Upper lobe of right lung (tissue), 1 donor: ENCODE results near the gene NCK2. TPM values are rescaled to one million over a fixed set of nuclear protein-coding genes. Genes with fewer than 3 reads are reported as not detected.

Experiments used
- ATAC-seq: fragments of 200-7000 bp; cut with Tn5 transposase; one replicate; pipeline ENCODE4 v1.9.1; 2020; ENCODE audit warnings: mild to moderate bottlenecking, moderate library complexity
- DNase-seq: peaks from one replicate; pipeline ENCODE4 v3.0.0-alpha.2; 2020
- H3K27ac ChIP-seq: fragments of 200-600 bp; one replicate; pipeline ENCODE4 v1.8.0; 2022
- H3K27me3 ChIP-seq: fragments of 200-600 bp; one replicate; pipeline ENCODE4 v1.8.0; 2022; ENCODE audit warnings: mild to moderate bottlenecking
- H3K36me3 ChIP-seq: fragments of 200-600 bp; one replicate; pipeline ENCODE4 v1.8.0; 2022
- H3K4me1 ChIP-seq: fragments of 200-600 bp; one replicate; pipeline ENCODE4 v1.8.0; 2022
- H3K4me3 ChIP-seq: fragments of 200-600 bp; one replicate; pipeline ENCODE4 v1.8.0; 2022; ENCODE audit warnings: mild to moderate bottlenecking
- H3K9me3 ChIP-seq: fragments of 200-600 bp; one replicate; pipeline ENCODE4 v1.8.0; 2022
- intact Hi-C: fragments of 100-400 bp; cut with DNase I; formaldehyde crosslinking; loops from one replicate; pipeline ENCODE4 v1.11.0; 2022
- total RNA-seq: library from RNA; stranded (reverse); fragmentation: NEBNext Ultra II Directional; extraction: Animal tissue kit (Norgen Biotek cat#: 25700); gene quantifications from one replicate; pipeline ENCODE4 v1.2.1, GENCODE V29; 2021
- TF ChIP-seq, protein P1 (sequence below): fragments of 200-600 bp; IDR thresholded peaks from one replicate; pipeline ENCODE4 v1.8.0; 2022; ENCODE audit warnings: antibody characterized with exemption
- donor health status: DM: no; HTN: yes; CAD: no; lungs with severe emphysema.

Gene NCK2
- total RNA-seq, 1 donor from 2014 or later = 49.7 TPM

DNA sequence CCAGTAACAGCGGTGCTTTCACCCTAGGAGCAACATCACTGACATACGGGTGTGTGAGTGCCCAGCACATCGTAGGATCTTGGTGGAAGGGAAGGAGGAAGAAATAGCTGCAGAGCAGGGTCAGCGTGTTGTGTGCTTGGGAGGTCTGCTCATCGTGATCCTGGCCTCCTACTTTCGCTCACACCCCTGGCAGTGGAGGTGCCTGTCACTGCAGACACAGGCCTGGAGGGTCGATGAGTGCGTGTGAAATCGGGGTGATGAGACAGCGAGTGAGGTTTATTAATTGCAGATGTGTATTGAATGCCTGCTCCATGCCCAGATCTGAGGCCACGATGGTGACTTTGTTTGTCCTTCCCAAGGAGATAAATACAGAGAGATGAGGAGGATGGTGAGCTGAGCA, 126.1 kb downstream of the NCK2 start:
- intact Hi-C loops = no loop called here

DNA sequence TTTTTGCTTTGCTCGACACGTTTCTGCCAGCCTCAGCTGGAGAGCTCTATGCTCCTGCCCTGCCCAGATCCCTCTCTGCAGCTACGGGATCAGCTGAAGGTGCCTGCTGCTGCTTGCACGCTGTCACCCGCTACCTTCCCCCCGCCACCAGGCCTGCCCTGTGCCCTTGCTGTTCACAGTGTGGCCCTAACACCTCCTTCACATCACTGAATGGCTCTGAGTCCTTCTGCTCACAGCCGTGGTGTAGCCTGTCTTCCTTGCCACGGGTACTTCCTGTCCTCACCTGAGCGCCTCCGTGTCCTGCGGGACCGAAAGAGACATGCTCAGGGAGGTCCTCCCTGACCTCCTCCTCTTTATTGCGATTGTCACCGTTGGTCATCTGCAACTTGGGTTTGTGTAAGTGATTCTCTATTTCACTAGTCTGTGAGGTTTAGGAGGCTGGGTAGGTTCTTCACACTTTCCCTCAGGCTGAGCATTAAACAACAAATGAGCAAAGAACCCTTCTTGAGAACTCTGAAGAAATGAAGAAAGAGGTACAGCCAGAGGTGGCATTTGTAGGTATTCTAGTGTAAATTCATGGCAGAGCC, 127.5 kb downstream of the NCK2 start:
- Histone ChIP-seq H3K9me3 (no peaks in the 10 kb centered on the region), H3K4me3 (no peak overlapping the region), H3K27ac (no peak overlapping the region), H3K36me3 (no peaks in the 10 kb centered on the region), H3K4me1 (peaks cover 35% of the 10 kb centered on the region), H3K27me3 (no peaks in the 10 kb centered on the region)
- DNase-seq = no peak
- ATAC-seq = no peak
- intact Hi-C loops = no loop called here
- TF ChIP-seq, protein P1, sequence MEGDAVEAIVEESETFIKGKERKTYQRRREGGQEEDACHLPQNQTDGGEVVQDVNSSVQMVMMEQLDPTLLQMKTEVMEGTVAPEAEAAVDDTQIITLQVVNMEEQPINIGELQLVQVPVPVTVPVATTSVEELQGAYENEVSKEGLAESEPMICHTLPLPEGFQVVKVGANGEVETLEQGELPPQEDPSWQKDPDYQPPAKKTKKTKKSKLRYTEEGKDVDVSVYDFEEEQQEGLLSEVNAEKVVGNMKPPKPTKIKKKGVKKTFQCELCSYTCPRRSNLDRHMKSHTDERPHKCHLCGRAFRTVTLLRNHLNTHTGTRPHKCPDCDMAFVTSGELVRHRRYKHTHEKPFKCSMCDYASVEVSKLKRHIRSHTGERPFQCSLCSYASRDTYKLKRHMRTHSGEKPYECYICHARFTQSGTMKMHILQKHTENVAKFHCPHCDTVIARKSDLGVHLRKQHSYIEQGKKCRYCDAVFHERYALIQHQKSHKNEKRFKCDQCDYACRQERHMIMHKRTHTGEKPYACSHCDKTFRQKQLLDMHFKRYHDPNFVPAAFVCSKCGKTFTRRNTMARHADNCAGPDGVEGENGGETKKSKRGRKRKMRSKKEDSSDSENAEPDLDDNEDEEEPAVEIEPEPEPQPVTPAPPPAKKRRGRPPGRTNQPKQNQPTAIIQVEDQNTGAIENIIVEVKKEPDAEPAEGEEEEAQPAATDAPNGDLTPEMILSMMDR = no peak

More for the DNA sequence above, 126.1 kb downstream of the NCK2 start:
- no peak for DNase-seq
- Histone ChIP-seq H3K4me1 (peaks cover 35% of the 10 kb centered on the region), H3K4me3 (no peak overlapping the region), H3K36me3 (no peaks in the 10 kb centered on the region), H3K27me3 (no peaks in the 10 kb centered on the region), H3K27ac (no peak overlapping the region), H3K9me3 (no peaks in the 10 kb centered on the region)
- TF ChIP-seq, protein P1 = no peak
- no peak for ATAC-seq

DNA sequence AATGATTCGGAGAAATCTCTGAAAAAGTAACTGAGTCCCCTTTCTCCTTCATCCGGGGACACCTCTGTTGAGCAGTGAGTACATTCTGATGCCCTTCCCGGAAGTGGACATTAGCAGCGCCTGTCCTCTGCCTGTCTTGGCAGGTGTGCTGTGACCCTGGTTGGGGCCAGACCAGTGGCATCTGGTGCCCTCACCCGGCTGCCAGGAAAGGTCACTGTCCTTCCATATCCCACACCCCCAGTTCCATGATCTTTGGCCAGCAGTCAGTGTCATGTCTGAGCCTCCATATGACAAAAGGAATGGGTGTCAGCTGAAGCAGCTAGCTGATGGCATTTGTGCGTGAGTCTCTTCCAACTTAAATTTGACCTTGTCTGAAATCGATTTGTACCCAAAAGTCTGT, 128.1 kb downstream of the NCK2 start:
- intact Hi-C loops = no loop called here
- no peaks in the 10 kb centered on the region for H3K9me3 ChIP-seq
- no peak for DNase-seq

DNA sequence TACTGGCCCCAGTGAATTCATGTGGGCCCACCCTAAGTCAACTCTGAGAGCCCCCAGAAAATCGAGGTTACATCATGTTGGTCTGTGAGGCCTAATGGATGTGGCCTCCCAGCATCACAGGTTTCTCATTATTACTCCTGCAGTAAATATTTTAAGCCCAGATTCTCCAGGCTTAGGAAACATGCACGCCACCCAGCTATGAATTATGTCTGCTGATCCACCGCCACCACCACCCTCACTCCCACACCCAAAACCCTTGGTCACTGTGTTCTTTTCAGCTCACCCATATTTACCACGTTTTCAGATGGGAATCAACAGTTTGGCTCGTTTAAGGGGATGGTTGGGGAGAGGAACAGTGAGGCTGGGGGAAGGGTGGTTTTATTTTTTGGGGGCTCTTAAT, 128.6 kb downstream of the NCK2 start:
- H3K27ac ChIP-seq = peak overlapping the region; percentile 3
- ATAC-seq (no peak), DNase-seq (no peak)
- no peaks in the 10 kb centered on the region for H3K9me3 ChIP-seq
- no peak overlapping the region for H3K4me3 ChIP-seq
- peaks cover 27% of the 10 kb centered on the region for H3K4me1 ChIP-seq
- no peaks in the 10 kb centered on the region for H3K27me3 ChIP-seq
- no peaks in the 10 kb centered on the region for H3K36me3 ChIP-seq
- TF ChIP-seq, protein P1 = no peak
- intact Hi-C loops = no loop called here

More for the DNA sequence above, 128.1 kb downstream of the NCK2 start:
- TF ChIP-seq, protein P1 = no peak
- ATAC-seq = no peak
- peaks cover 32% of the 10 kb centered on the region for H3K4me1 ChIP-seq
- H3K27me3 ChIP-seq = no peaks in the 10 kb centered on the region
- no peaks in the 10 kb centered on the region for H3K36me3 ChIP-seq
- no peak overlapping the region for H3K4me3 ChIP-seq
- H3K27ac ChIP-seq = peak overlapping the region; percentile 3

DNA sequence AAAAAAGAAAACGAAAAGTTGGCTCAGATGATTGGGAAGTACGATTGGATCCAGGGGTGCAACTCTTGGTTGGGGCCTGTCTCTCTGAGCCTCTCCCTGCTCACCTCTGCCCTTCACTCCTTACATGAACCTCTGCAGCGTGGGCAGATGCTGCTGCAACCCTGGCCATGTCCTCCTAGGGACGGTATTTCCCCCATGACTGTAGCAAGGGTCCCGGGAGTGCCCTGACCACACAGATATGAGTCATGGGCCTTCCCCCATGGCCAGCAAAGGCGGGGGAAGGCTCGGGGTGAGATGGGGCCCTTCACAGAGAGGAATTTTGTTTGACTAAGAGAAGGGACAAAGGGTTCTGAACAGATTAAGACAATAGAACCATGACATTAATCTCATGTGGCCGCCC, 129.0 kb downstream of the NCK2 start:
- Histone ChIP-seq H3K27me3 (no peaks in the 10 kb centered on the region), H3K9me3 (no peaks in the 10 kb centered on the region), H3K4me3 (no peak overlapping the region), H3K36me3 (no peaks in the 10 kb centered on the region), H3K27ac (no peak overlapping the region), H3K4me1 (peaks cover 27% of the 10 kb centered on the region)
- intact Hi-C loops = no loop called here
- peak; percentile 69 for ATAC-seq
- TF ChIP-seq, protein P1 = no peak
- no peak for DNase-seq

DNA sequence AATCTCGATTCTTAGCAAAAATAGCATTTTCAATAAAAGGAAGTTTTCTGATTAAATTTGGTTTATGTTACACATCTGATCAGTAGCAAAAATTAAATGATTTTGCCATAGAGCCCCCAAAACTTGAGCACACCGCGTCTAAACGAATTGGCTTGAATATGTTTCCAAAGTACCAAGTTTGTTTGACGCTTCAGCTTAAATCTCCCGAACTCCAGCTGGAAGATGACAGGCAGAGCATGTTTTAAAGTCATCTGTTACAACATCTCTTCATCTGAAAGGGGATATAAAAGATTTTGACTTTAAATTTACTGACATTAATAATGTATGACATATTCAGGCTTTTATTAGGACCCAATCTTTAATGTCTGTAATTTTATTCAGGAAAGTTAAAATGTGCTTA, 129.8 kb downstream of the NCK2 start:
- Histone ChIP-seq H3K36me3 (no peaks in the 10 kb centered on the region), H3K27ac (no peak overlapping the region), H3K9me3 (no peaks in the 10 kb centered on the region), H3K27me3 (no peaks in the 10 kb centered on the region), H3K4me1 (peaks cover 27% of the 10 kb centered on the region), H3K4me3 (no peak overlapping the region)
- TF ChIP-seq, protein P1 = no peak
- DNase-seq (no peak), ATAC-seq (no peak)
- intact Hi-C loops = no loop called here
